GM18868 (cell line): ENCODE data around the gene KRT74.

ENCODE experiments used
- ATAC-seq: cut with Tn5 transposase; IDR thresholded peaks from one replicate; pipeline ENCODE4 v1.9.1; 2021; ENCODE audit warnings: mild to moderate bottlenecking, moderate library complexity; ENCODE audit not compliant: unreplicated experiment

KRT74 gene

GRCh38 chr12:52522346-52523011 is 51.2 kb downstream of the KRT74 start:
- ATAC-seq: no peak

GRCh38 chr12:52521568-52522266 is 51.9 kb downstream of the KRT74 start:
- ATAC-seq: no peak

- ATAC-seq: no peak
These were observed 52.5 kb downstream of the KRT74 start for GRCh38 chr12:52521175-52521567.

GRCh38 chr12:52519826-52520662 is 53.6 kb downstream of the KRT74 start, which contains the start of gene KRT5:
TSS of gene KRT5 (minus strand) at chr12:52520394. CDS start at chr12:52520296, 98 bp downstream.
- ATAC-seq: no peak

- ATAC-seq: no peak
These were observed 54.3 kb downstream of the KRT74 start for GRCh38 chr12:52519387-52519703.

GRCh38 chr12:52518574-52519386 is 54.9 kb downstream of the KRT74 start:
- ATAC-seq: no peak

- ATAC-seq: no peak
These were observed 55.8 kb downstream of the KRT74 start for GRCh38 chr12:52517888-52518287.

- ATAC-seq: no peak
These were observed 56.4 kb downstream of the KRT74 start for GRCh38 chr12:52517005-52517835.

GRCh38 chr12:52515927-52516831 is 57.5 kb downstream of the KRT74 start:
- no peak for ATAC-seq
